OCI-LY3 (cell line): Measurements from ENCODE around the gene STAT6.

ENCODE experiments used
- CTCF ChIP-seq: fragments of 200-600, 300-600 bp; sonication (generic); IDR thresholded peaks from 2 replicates; pipeline ENCODE4 v1.5.1; 2014; ENCODE audit warnings: antibody characterized with exemption, low read length, low read depth
- EZH2phosphoT487 ChIP-seq: fragments of 200-600 bp; shearing (Covaris generic); IDR thresholded peaks from 2 replicates; pipeline ENCODE4 v1.6.1; 2018; ENCODE audit warnings: antibody characterized with exemption, mixed run types, low read depth

GRCh38 chr12:57160741-57161140 lies 49.6 kb upstream of the STAT6 start:
- no peak for TF ChIP-seq CTCF
- no peak for TF ChIP-seq EZH2phosphoT487
